Measurements from ENCODE around the gene PARVA. TPM values are rescaled to one million over a fixed set of nuclear protein-coding genes. Genes with fewer than 3 reads are reported as not detected.

PARVA gene
- total RNA-seq, 3 donors from 2014 or later, result 55.7 to 191 (median 57.1) TPM

DNA sequence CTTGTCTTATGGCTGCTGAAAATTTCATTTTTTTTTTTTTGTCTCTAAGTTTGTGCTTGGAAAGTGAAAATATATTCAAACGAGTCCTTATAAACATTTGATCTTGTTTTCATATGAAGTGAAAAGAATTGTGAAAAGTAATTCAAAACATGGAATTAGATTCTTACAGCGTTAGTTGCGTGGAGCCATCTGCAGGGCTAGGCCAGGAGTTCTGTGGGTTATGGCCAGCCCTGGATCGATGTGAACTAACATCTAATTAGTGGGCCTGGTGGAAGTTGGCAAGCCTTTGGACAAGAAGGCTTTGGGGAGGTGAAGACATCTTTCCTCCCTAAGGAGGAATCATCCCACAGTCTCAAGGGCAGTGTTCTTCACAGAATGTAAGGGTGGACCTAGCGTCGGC lies 37.2 kb downstream of the PARVA start:
- H3K9me3 ChIP-seq, result no peaks in the 10 kb centered on the region
- H3K4me1 ChIP-seq (ENCODE audit: low read depth), result peaks cover 5% of the 10 kb centered on the region
- no peaks in the 10 kb centered on the region for H3K36me3 ChIP-seq (ENCODE audit: low read depth)
- ATAC-seq (no peak), DNase-seq (no peak)
- intact Hi-C loops (cut with DNase I, micrococcal nuclease), result loop anchor here in 1 of 2 donors (5.0 kb wide), 1 partner anchor 478 kb away; no protein-coding TSS in a partner anchor
- TF ChIP-seq, protein P1, sequence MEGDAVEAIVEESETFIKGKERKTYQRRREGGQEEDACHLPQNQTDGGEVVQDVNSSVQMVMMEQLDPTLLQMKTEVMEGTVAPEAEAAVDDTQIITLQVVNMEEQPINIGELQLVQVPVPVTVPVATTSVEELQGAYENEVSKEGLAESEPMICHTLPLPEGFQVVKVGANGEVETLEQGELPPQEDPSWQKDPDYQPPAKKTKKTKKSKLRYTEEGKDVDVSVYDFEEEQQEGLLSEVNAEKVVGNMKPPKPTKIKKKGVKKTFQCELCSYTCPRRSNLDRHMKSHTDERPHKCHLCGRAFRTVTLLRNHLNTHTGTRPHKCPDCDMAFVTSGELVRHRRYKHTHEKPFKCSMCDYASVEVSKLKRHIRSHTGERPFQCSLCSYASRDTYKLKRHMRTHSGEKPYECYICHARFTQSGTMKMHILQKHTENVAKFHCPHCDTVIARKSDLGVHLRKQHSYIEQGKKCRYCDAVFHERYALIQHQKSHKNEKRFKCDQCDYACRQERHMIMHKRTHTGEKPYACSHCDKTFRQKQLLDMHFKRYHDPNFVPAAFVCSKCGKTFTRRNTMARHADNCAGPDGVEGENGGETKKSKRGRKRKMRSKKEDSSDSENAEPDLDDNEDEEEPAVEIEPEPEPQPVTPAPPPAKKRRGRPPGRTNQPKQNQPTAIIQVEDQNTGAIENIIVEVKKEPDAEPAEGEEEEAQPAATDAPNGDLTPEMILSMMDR (IDR thresholded peaks at IDR 0.05), result no peak
- H3K4me3 ChIP-seq, result no peak overlapping the region

DNA sequence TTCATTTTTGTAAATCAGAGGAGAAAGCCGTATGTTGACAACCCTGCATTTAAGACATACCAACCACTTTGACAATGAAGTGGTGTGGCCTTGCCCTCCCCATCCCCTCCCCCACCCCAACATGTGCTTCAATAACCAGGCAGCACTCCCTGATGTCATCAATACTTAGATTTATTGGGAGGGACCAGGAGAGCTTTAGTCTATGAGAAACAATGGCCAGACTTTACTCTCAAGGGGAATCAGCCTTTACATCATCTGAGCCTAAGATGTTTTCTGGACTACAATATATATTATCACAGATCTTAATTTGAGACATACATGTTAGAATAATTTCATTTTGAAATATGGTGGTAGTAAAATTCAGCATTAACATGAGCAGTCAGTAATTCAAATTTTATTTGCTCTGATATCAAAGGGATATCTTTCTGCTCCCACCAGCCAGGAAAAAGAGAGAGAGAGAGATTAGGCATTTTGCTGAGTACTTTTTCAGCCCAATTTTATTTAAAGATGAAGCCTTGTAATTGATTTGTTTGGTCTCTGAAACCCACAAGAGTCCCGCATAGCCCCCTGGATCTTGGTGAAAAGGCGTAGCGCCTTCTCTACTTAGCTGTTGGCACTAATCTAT lies 38.1 kb downstream of the PARVA start:
- TF ChIP-seq, protein P1 (IDR thresholded peaks at IDR 0.05), result no peak
- intact Hi-C loops (cut with DNase I, micrococcal nuclease), result no loop called here
- peaks cover 5% of the 10 kb centered on the region for H3K4me1 ChIP-seq (ENCODE audit: low read depth)
- H3K4me3 ChIP-seq, result no peak overlapping the region
- ATAC-seq (no peak), DNase-seq (no peak)
- no peaks in the 10 kb centered on the region for H3K36me3 ChIP-seq (ENCODE audit: low read depth)
- no peaks in the 10 kb centered on the region for H3K9me3 ChIP-seq

DNA sequence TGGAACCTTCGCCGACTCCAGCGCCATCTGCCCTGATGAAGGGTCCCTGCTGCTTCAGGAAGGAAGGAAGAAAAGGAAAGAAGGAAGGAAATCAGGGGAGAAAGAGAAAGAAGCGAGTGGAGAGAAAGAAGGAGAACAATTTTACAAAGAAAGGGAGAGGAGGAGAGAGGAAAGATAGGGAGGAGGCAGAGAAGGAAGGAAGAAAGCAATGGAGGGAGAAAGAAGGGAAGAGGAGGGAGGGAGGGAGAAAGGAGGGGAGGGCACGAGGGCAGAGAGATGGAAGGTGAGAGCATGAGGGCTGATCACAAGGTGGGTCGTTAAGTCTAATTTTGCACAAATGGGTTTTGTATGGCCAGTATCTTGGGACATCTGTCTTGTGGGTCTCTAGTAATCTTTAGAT lies 39.2 kb downstream of the PARVA start:
- intact Hi-C loops (cut with DNase I, micrococcal nuclease), result no loop called here
- Histone ChIP-seq H3K4me1 (ENCODE audit: low read depth) (peaks cover 2% of the 10 kb centered on the region), H3K9me3 (no peaks in the 10 kb centered on the region), H3K4me3 (no peak overlapping the region), H3K36me3 (ENCODE audit: low read depth) (no peaks in the 10 kb centered on the region)
- ATAC-seq, result no peak
- TF ChIP-seq, protein P1 (IDR thresholded peaks at IDR 0.05), result no peak
- no peak for DNase-seq

DNA sequence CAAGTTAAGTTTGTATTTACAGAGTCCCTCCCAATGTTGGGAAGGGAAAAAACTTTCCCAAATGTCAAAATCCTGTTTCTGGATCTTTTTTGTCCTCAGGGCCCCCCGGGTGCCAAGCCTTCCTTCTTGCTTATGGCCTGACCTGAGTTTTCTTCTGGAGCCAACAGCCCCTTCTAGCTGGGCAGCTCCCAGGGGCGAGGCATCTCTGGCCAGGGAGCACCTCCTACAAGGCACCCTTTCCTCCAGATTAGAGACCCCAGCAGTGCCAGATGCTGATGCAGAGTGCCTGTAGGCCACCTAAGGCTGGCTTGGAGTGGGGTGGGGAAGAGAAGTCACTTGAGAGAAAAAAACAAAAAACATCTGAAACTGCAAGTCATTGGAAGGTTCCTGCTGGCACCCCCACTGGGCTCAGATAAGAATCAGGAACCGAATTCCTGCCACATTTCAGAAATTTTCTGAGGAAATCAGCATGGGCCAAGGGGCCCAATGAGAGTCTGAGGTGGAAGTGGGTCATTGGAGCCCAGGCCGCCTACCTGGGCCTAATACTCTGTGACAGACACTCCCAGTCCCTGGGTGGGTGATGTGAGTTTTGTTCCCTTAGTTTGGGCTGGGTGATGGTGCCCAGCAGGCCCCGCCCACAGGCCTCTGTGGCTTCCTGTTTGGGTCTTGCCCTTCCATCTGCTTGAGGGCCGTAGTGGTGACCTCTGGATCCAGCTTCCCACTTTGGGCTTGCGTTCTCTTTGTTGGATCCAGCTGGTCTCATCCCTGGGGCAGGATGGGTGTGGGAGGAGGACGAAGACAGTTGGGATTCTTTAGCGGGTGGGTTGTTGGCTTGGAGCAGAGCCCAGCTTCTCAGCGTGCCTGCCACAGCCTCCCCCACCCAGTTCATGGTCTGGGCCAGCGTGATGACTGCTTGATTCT lies 40.6 kb downstream of the PARVA start:
- no peak overlapping the region for H3K4me3 ChIP-seq
- TF ChIP-seq, protein P1 (IDR thresholded peaks at IDR 0.05), result no peak
- no peaks in the 10 kb centered on the region for H3K9me3 ChIP-seq
- ATAC-seq (no peak), DNase-seq (no peak)
- H3K4me1 ChIP-seq (ENCODE audit: low read depth), result no peaks in the 10 kb centered on the region
- no peaks in the 10 kb centered on the region for H3K36me3 ChIP-seq (ENCODE audit: low read depth)
- intact Hi-C loops (cut with DNase I, micrococcal nuclease), result no loop called here

DNA sequence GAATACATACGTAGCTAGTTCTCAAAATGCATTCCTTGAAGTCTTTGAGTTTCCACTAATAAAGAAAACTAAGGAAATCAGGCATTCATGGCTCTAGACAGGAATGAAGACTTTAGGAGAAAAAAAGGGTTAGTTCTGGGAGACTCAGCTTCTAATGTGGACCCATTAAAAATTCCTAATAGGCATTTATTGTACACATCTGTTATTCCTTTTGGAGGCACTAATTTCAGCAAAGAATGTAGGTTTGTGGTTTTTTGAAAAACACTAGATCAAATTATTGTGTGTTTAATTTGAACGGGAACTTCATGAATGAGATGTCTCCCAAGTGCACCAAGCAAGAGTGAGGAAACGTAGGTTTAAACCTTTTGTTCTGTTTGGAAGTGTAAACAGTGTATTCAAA lies 42.7 kb downstream of the PARVA start:
- no peaks in the 10 kb centered on the region for H3K4me1 ChIP-seq (ENCODE audit: low read depth)
- TF ChIP-seq, protein P1 (IDR thresholded peaks at IDR 0.05), result no peak
- no peak overlapping the region for H3K4me3 ChIP-seq
- intact Hi-C loops (cut with DNase I, micrococcal nuclease), result no loop called here
- no peak for DNase-seq
- ATAC-seq, result no peak
- H3K36me3 ChIP-seq (ENCODE audit: low read depth), result no peaks in the 10 kb centered on the region
- no peaks in the 10 kb centered on the region for H3K9me3 ChIP-seq
